Hepatocyte (in vitro differentiated cells): Measurements from ENCODE around the gene HTR4. TPM values are rescaled to one million over a fixed set of nuclear protein-coding genes. Genes with fewer than 3 reads are reported as not detected.

Experiments
- DNase-seq: peaks from one replicate; pipeline ENCODE4 v3.0.0-alpha.2; 2016; ENCODE audit warnings: low spot score
- H2AFZ ChIP-seq: fragments of 200-600 bp; sonication (generic); 2 replicates; pipeline ENCODE4 v1.6.0; 2016; ENCODE audit warnings: antibody characterized with exemption, mild to moderate bottlenecking
- H3K27ac ChIP-seq: fragments of 200-600 bp; sonication (generic); 2 replicates; pipeline ENCODE4 v1.5.1; 2016; ENCODE audit warnings: mild to moderate bottlenecking
- H3K27me3 ChIP-seq: fragments of 200-600 bp; sonication (generic); 2 replicates; pipeline ENCODE4 v1.6.1; 2016
- H3K36me3 ChIP-seq: fragments of 200-600 bp; sonication (generic); replicated peaks from 2 replicates; pipeline ENCODE4 v1.5.1; 2016; ENCODE audit warnings: low read depth; ENCODE audit not compliant: insufficient read depth
- H3K4me1 ChIP-seq: fragments of 200-600 bp; sonication (generic); 2 replicates; pipeline ENCODE4 v1.5.1; 2016; ENCODE audit warnings: mild to moderate bottlenecking, moderate library complexity; ENCODE audit not compliant: insufficient read depth
- H3K4me2 ChIP-seq: fragments of 200-600 bp; sonication (generic); 2 replicates; pipeline ENCODE4 v1.6.0; 2016
- H3K4me3 ChIP-seq: fragments of 200-600 bp; sonication (generic); 2 replicates; pipeline ENCODE4 v1.5.1; 2016; ENCODE audit warnings: mild to moderate bottlenecking
- H3K79me2 ChIP-seq: fragments of 200-600 bp; sonication (generic); 2 replicates; pipeline ENCODE4 v1.6.0; 2017; ENCODE audit warnings: mild to moderate bottlenecking
- H3K9me2 ChIP-seq: fragments of 200-600 bp; sonication (generic); replicated peaks from 2 replicates; pipeline ENCODE4 v1.6.0; 2017; ENCODE audit warnings: mild to moderate bottlenecking; ENCODE audit not compliant: insufficient read depth
- H3K9me3 ChIP-seq: fragments of 200-600 bp; sonication (generic); 2 replicates; pipeline ENCODE4 v1.5.1; 2016; ENCODE audit warnings: low read depth, mild to moderate bottlenecking
- H4K20me1 ChIP-seq: fragments of 200-600 bp; sonication (generic); 2 replicates; pipeline ENCODE4 v1.6.0; 2016; ENCODE audit warnings: mild to moderate bottlenecking; ENCODE audit not compliant: insufficient read depth, poor library complexity, severe bottlenecking
- CTCF ChIP-seq: fragments of 200-600 bp; sonication (generic); IDR thresholded peaks from 2 replicates; pipeline ENCODE4 v1.5.1; 2016; ENCODE audit warnings: antibody characterized with exemption, mild to moderate bottlenecking; ENCODE audit not compliant: poor library complexity
- EZH2 ChIP-seq: fragments of 200-600 bp; sonication (generic); IDR thresholded peaks from 2 replicates; pipeline ENCODE4 v1.6.1; 2016; ENCODE audit warnings: antibody characterized with exemption, mild to moderate bottlenecking, borderline replicate concordance
- EZH2phosphoT487 ChIP-seq: fragments of 200-600 bp; sonication (generic); IDR thresholded peaks from one replicate; pipeline ENCODE4 v1.6.1; 2018; ENCODE audit warnings: antibody characterized with exemption, mild to moderate bottlenecking, low read depth, moderate library complexity; ENCODE audit not compliant: unreplicated experiment, severe bottlenecking
- WGBS: methylation state at CpG from one replicate; pipeline ENCODE4 v1.1.6; 2016; ENCODE audit warnings: low lambda C conversion rate; ENCODE audit errors: missing lambda C conversion rate; 5-methylcytosine and 5-hydroxymethylcytosine counted together
- polyA plus RNA-seq: library from polyadenylated mRNA; unstranded; fragments of >200 nt; fragmentation: Nextera tagmentation; extraction: Ambion mirVana; gene quantifications from 2 replicates; pipeline ENCODE4 v1.2.1, GENCODE V29; 2016
- total RNA-seq: library from RNA; depleted of rRNA; stranded (reverse); fragments of >200 nt; gene quantifications from 2 replicates; pipeline ENCODE4 v1.2.3, GENCODE V29; 2014

The HTR4 gene
- total and polyA plus RNA-seq, 2 experiments from 2014 or later = 0.29 to 2.3 TPM

- H3K27ac ChIP-seq = no peak overlapping the region
- no peaks in the 10 kb centered on the region for H4K20me1 ChIP-seq
- no peak overlapping the region for H2AFZ ChIP-seq
- peaks cover 9% of the 10 kb centered on the region for H3K27me3 ChIP-seq
- peak; percentile 48 for TF ChIP-seq CTCF
- no peak for TF ChIP-seq EZH2phosphoT487
- TF ChIP-seq EZH2 = no peak
- H3K4me3 ChIP-seq = no peak overlapping the region
- no peaks in the 10 kb centered on the region for H3K9me2 ChIP-seq
- H3K79me2 ChIP-seq = no peaks in the 10 kb centered on the region
- H3K9me3 ChIP-seq = no peaks in the 10 kb centered on the region
- no peak overlapping the region for H3K4me2 ChIP-seq
- WGBS = 57% methylated on average over 22 of the region's 22 CpGs
- no peaks in the 10 kb centered on the region for H3K36me3 ChIP-seq
- DNase-seq = peak; percentile 51
- no peaks in the 10 kb centered on the region for H3K4me1 ChIP-seq
These were observed 171.4 kb downstream of the HTR4 start for GRCh38 chr5:148482697-148483462.

- H3K79me2 ChIP-seq = no peaks in the 10 kb centered on the region
- H2AFZ ChIP-seq = no peak overlapping the region
- H3K4me3 ChIP-seq = no peak overlapping the region
- H3K9me2 ChIP-seq = no peaks in the 10 kb centered on the region
- peaks cover 5% of the 10 kb centered on the region for H3K27me3 ChIP-seq
- DNase-seq = no peak
- no peaks in the 10 kb centered on the region for H4K20me1 ChIP-seq
- no peaks in the 10 kb centered on the region for H3K9me3 ChIP-seq
- H3K27ac ChIP-seq = no peak overlapping the region
- H3K4me2 ChIP-seq = no peak overlapping the region
- no peaks in the 10 kb centered on the region for H3K36me3 ChIP-seq
- WGBS = 76% methylated on average over 7 of the region's 7 CpGs
- TF ChIP-seq EZH2phosphoT487 (no peak), EZH2 (no peak), CTCF (no peak)
- H3K4me1 ChIP-seq = no peaks in the 10 kb centered on the region
These were observed 172.1 kb downstream of the HTR4 start for GRCh38 chr5:148482196-148482595.

GRCh38 chr5:148477429-148477828 lies 176.9 kb downstream of the HTR4 start:
- Histone ChIP-seq H3K9me3 (no peaks in the 10 kb centered on the region), H3K9me2 (no peaks in the 10 kb centered on the region), H3K36me3 (no peaks in the 10 kb centered on the region), H3K4me2 (no peak overlapping the region), H2AFZ (no peak overlapping the region), H3K27me3 (no peaks in the 10 kb centered on the region), H3K27ac (no peak overlapping the region), H3K4me1 (no peaks in the 10 kb centered on the region), H3K79me2 (no peaks in the 10 kb centered on the region), H3K4me3 (no peak overlapping the region), H4K20me1 (no peaks in the 10 kb centered on the region)
- no peak for TF ChIP-seq CTCF
- TF ChIP-seq EZH2phosphoT487 = no peak
- TF ChIP-seq EZH2 = no peak
- 77% methylated on average over 3 of the region's 3 CpGs for WGBS
- no peak for DNase-seq
